ENCODE measurements around the gene IDI1.

DNA sequence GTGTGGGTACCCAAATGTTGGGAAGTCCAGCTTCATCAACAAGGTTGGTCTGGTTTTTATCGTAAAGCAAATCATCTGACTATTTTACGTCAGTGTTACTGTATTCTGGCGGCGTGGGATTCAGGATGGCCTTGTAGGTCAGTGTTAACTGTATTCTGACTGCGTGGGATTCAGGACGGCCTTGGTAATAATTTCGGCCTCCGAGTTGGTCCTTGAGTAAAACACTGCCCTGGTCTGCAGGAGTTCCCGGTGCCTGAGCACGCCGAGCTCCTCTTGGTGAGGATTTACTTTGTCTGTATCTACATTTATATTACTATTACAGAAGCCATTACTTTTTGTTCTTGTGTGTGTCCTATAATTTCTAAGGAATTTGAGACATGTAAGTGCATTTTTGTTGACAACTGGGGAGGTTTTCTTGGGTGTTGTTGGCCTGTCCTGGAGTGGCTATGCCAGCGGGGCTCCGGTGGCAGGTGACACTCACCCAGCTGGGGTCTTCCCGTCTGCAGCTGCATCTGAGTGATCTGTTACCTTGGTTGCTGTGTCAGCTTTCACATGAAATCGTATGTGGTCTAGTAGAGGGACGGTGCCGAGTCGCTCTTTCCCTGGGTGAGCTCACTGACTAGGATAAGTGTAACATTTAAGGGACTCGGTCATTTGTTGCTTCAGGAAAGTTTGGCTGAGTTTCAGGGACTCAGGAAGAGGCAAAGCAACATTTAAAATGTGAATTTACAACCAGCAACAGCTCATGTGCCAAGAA lies 51.5 kb downstream of the IDI1 start:
- TF ChIP-seq, protein P1, sequence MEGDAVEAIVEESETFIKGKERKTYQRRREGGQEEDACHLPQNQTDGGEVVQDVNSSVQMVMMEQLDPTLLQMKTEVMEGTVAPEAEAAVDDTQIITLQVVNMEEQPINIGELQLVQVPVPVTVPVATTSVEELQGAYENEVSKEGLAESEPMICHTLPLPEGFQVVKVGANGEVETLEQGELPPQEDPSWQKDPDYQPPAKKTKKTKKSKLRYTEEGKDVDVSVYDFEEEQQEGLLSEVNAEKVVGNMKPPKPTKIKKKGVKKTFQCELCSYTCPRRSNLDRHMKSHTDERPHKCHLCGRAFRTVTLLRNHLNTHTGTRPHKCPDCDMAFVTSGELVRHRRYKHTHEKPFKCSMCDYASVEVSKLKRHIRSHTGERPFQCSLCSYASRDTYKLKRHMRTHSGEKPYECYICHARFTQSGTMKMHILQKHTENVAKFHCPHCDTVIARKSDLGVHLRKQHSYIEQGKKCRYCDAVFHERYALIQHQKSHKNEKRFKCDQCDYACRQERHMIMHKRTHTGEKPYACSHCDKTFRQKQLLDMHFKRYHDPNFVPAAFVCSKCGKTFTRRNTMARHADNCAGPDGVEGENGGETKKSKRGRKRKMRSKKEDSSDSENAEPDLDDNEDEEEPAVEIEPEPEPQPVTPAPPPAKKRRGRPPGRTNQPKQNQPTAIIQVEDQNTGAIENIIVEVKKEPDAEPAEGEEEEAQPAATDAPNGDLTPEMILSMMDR (conservative IDR thresholded peaks at IDR 0.05; ENCODE audit: low read depth, low read length), result no peak
- TF ChIP-seq EZH2 (IDR thresholded peaks at IDR 0.05; ENCODE audit: low read length, unreplicated experiment), result no peak

All from PC-3 (cell line).